ENCODE measurements around the gene C1orf21.

DNA sequence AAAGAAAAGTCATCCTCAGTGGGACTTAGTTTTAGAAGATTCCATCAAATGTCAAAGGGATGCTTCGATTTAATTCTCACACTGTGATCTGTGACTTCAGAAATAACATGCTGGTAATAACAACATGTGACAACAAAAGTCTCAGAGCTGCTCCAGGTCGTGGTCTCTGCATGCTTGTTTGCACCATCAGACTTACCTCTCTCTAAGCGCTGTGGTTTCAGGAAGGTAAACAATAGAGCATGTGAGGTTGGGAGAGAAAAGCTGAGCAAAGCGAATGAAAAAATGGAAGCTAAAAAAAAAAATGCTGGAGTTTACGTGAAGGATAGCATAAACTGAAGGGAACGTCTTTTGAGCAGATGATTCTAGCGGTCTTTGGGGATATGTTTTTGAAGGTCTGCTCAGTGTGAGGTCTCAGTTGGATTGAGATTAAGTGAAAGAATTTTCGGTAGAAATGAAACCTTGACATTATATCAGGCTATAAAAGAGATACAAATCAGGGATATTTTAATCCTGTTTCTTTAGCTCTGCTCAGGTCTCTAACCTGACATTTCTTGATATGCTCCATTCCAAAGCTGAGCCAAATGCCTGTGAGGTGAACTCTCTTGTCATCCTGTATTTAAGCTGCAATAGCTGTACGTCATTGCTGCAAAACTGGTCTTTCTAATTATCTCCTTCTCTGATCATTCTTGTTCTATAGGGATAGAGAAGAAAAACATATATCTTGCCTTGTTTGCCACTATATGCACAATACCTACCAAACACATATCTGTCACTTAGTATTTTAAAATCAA, 86.5 kb downstream of the C1orf21 start:
- no peak for TF ChIP-seq EZH2 (IDR thresholded peaks at IDR 0.05)
- TF ChIP-seq FOXP2 (optimal IDR thresholded peaks at IDR 0.05; ENCODE audit: control extremely low read depth, extremely low read length, insufficient read depth), result no peak
- TF ChIP-seq POLR2AphosphoS5 (IDR thresholded peaks at IDR 0.05; ENCODE audit: borderline replicate concordance, low read depth, low read length), result no peak
